Activated T-helper 1 cell treated with Interleukin-2 at 50 U/mL for 16 hours (primary cell): ENCODE measurements around the gene RBL2.
"Not testable (repeated sequence)": the region's sequence is repeated elsewhere in the genome, so short reads cannot be mapped to it uniquely, and the experiment has no call there.

Experiments
- DNase-seq: peaks from one replicate; pipeline ENCODE4 v3.0.0-alpha.2; 2020; ENCODE audit warnings: low read depth

RBL2 gene

GRCh38 chr16:53507464-53508179 lies 73.4 kb downstream of the RBL2 start:
- no peak for DNase-seq

- no peak for DNase-seq
These were observed 75.8 kb downstream of the RBL2 start for GRCh38 chr16:53509906-53510703.

DNA sequence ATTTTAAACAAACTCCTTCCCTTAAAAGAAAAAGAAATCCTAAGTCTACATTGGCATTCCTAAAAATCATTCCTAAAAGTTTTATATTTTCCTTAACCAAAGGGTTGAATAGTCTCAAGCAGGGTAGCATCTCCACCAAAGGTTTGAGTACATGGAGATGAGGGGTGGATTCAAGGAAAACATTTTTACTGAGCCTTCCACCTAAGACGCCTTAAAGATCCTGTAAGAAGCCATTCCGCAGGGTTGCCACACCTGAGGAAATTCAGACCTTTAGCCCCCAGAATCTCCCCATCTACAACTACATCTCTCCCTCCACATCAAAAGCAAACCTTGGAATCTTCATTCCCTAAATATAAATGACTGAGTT lies 76.4 kb downstream of the RBL2 start:
- DNase-seq, result no peak

GRCh38 chr16:53511084-53511402 lies 76.8 kb downstream of the RBL2 start:
- DNase-seq, result no peak

DNA sequence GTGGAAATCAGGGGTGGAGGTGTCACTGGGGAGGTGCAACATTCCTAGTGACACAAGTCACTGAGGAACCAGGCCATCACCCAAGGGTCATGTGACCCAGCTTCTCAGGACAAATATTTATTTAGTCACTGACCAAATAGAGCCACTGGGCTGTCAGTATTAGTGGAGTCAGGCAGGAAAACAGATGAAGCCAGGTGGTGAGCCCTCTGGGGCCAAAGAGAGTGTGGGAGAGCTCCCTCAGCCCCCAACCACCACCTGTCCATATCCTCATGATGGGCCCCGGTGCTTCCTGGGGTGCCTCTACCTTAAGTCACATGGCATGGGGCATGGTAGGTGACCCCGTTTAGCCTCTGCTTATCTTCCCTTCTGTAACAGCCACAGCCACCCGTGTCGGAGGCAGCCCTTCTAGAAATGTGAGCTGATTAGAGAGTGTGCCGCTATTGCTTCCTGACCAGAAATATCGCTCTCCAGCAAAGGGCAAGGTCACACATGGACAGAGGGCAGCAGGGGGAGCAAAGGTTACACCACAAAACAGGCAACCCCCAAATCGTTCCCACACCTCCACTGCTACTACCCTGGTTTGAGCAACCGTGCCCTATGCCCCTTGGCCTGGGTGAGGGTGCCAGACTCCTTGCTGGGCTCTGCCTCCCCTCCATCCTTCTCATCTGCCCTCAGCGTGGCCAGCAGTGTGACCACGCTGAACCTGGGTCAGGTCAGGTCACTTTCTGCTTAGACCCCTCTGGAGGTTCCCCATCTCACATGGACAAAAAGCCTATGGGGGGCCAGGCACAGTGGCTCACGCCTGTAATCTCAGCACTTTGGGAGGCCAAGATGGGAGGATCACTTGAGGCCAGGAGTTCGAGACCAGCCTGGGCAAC lies 77.4 kb downstream of the RBL2 start:
- no peak for DNase-seq

- DNase-seq, result not testable (repeated sequence)
These were observed 78.5 kb downstream of the RBL2 start for GRCh38 chr16:53512795-53513194.

DNA sequence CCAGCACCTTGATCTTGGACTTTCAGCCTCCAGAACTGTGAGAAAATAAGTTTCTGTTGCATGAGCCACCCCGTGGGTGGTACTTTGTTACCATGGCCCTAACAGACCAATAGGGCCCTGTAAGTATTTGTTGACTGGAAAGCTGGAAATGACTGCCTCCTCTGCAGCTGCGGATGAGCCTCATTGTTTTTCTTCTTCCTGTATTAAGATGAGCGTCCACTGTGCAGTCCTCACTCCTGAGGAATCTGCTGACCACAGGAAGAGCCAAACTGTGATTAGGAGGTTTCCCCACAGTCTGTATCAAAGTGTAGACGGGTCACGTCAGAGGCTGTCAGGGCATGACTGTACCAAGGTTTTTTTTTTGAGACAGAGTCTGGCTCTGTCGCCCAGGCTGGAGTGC lies 81.0 kb downstream of the RBL2 start:
- DNase-seq, result no peak

GRCh38 chr16:53515811-53516210 lies 81.5 kb downstream of the RBL2 start:
- DNase-seq, result no peak

DNA sequence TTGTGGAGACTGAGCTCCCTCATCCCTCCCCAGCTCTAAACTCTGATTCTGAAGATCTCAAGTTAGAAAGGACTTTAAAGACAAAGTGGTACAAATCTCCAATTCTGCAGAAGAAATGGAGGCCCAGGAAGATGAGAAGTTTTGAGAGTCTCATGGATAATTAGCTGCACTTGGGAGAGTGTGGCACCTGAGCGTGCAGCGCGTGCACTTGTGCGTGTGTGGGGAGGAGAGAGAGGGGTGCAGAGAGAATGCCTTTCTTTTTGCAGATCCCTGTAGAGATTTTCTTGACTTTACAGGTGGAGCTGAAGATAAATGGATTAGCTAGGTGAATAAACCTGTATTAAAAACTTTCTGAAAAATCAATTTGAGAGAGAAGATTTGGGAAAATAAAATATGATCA lies 83.6 kb downstream of the RBL2 start:
- DNase-seq, result no peak

DNA sequence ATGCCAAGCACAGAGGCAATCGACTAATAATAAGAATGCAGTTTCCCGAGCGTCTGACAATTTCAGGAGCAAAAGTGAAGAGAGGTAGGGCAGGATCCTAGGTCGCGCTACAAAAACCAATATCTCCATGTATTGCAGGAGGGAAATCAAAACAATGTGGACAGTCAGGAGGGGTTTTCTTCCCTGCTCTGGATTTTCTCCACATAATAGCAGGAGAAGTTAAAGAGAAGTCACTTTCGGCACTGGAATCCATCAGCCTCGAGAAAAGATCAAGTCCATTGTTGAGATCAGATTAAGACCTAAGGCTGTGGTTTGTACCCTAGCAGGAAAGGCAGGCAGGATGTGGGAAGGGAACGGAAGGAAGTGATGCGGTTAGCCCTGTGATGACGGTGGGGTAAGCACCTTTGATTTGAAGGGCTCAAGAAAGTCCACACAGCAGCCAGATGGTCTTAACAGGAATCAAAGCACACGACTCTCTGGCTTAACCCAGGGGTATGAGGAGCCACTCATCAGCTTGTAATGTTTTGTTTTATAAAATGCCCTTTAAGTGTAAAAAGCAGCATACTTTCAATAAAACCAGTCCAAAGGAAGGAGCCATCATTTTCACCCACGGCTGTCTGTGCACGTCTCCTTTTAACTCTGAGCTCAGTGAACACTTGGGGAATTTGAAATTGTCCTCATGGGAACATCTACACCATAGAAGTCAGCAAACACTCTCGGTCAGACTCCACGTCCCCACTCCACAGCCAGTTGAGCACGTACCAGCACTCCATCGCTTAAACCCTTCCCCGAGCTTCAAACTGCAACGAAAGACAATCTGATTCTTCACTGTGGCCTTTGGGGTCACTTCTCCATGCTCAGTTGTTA lies 84.5 kb downstream of the RBL2 start:
- DNase-seq, result peak; percentile 62

DNA sequence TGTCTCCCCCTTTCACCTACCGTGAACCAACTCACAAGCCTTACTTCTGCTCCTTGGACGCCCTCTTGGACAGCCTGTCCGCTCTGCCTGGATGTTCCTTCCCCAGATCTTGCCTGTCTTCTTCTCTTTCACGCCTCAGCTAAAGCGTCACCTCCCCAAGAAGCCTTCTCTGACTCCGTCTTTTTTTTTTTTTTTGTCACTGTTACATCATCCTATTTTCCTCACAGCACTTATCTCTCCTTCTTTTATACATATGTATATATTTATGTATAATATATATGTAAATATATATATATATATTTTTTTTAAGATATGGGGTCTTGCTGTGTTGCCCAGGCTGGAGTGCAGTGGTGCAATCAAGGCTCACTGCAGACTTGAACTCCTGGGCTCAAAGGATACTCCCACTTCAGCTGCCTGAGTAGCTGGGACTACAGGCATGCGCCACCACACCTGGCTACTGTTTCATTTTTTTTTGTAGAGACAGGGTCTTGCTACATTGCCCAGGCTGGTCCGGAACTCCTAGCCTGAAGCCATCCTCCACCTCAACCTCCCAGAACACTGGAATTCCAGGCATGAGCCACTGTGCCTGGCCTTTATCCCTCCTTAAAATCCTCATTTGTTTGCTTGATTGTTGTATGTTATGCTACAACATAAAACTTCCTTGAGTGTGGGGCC lies 85.3 kb downstream of the RBL2 start:
- DNase-seq, result no peak

DNA sequence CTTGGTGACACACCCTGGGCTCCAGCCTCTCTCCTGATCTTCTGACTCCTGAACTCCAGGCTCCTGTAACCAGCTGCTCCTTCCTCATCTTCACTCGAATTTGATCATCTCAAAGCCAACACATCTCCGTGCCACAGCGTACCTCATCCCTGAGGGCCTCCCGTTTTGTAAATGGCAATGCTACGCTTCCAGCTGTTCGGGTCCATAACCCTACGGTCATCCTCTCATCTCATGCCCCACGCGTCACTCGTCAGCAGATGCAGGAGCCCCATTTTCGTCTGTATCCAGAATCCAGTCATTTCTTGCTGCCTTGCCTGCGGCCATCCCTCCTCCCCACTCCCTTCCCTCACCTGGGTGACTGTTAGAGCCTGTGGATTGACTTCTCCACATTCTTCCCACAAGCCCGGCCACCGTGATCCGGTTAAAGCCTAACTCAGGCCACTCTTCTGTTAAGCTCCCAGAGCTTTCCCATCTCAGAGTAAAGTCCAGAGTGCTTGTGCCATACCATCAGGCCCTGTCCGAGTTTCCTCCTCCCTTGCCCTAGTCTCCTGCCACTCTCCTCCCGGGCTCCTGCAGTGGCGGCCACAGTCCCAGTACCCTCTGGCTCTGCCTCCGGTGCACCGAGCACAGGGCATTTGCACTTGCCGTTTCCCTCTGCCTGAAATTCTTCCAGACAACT lies 89.0 kb downstream of the RBL2 start:
- no peak for DNase-seq

DNA sequence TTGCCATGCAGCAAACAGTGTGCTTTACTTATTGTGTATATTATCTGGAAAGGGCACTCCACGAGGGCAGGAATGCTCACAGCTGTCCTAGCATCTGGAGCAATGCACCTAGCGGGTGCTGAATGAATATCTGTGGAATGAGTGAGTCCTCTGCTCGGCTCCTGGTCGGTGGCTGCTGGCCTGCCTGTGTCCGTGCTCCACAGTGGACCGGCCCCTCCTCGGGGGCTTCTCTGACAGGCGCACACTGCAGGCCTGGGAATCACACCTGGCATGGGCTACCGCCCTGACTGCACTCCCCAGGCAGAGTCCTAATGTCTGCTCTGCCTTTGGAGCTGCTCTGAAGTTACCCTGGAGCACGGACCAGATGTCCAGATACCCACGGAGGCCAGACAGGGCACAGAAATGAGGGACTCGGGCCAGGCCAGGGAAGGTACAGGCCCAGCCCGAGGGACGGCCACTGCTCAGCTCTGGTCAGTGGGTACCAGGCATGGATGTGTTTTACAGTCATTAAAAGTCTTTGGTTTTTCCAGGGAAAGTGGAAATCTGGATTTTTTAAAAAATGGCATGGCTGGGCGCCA lies 89.8 kb downstream of the RBL2 start:
- DNase-seq, result no peak

- DNase-seq, result no peak
These were observed 94.5 kb downstream of the RBL2 start for GRCh38 chr16:53528797-53529196.

GRCh38 chr16:53529513-53529912 lies 95.2 kb downstream of the RBL2 start:
- no peak for DNase-seq

- DNase-seq, result no peak
These were observed 95.8 kb downstream of the RBL2 start for GRCh38 chr16:53530046-53530445.

- DNase-seq, result no peak
These were observed 96.5 kb downstream of the RBL2 start for GRCh38 chr16:53530741-53531140.

- DNase-seq, result no peak
These were observed 99.9 kb downstream of the RBL2 start for GRCh38 chr16:53534206-53534605.

DNA sequence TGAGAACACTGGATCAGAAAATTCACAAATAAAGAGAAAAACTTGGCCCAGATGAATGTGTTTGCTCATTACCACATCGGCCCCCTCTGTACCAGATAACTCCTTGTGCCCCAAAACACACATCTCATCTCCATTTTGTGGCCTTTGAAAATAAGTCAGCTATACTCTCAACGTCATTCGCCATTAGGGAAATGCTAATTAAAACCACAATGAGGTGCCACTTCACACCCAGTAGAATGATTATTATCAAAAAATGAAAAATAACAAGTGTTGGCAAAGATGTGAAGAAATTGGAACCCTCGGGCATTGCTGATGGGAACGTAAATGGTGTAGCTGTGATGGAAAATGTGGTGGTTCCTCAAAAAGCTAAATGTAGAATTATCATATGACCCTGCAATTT lies 103.4 kb downstream of the RBL2 start:
- DNase-seq, result no peak

DNA sequence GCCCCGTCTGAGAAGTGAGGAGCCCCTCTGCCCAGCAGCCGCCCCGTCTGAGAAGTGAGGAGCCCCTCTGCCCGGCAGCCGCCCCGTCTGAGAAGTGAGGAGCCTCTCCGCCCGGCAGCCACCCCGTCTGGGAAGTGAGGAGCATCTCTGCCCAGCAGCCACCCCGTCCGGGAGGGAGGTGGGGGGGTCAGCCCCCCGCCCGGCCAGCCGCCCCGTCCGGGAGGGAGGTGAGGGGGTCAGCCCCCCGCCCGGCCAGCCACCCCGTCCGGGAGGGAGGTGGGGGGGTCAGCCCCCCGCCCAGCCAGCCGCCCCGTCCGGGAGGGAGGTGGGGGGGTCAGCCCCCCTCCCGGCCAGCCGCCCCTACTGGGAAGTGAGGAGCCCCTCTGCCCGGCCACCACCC lies 105.1 kb downstream of the RBL2 start:
- DNase-seq, result not testable (repeated sequence)
